HG03558 (cell line): Measurements from ENCODE around the gene EDIL3.

ENCODE experiments used
- ATAC-seq: cut with Tn5 transposase; IDR thresholded peaks from one replicate; pipeline ENCODE4 v1.9.1; 2021; ENCODE audit warnings: moderate number of reproducible peaks; ENCODE audit not compliant: unreplicated experiment; ENCODE audit errors: extremely low read depth

The EDIL3 gene, protein sequence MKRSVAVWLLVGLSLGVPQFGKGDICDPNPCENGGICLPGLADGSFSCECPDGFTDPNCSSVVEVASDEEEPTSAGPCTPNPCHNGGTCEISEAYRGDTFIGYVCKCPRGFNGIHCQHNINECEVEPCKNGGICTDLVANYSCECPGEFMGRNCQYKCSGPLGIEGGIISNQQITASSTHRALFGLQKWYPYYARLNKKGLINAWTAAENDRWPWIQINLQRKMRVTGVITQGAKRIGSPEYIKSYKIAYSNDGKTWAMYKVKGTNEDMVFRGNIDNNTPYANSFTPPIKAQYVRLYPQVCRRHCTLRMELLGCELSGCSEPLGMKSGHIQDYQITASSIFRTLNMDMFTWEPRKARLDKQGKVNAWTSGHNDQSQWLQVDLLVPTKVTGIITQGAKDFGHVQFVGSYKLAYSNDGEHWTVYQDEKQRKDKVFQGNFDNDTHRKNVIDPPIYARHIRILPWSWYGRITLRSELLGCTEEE

DNA sequence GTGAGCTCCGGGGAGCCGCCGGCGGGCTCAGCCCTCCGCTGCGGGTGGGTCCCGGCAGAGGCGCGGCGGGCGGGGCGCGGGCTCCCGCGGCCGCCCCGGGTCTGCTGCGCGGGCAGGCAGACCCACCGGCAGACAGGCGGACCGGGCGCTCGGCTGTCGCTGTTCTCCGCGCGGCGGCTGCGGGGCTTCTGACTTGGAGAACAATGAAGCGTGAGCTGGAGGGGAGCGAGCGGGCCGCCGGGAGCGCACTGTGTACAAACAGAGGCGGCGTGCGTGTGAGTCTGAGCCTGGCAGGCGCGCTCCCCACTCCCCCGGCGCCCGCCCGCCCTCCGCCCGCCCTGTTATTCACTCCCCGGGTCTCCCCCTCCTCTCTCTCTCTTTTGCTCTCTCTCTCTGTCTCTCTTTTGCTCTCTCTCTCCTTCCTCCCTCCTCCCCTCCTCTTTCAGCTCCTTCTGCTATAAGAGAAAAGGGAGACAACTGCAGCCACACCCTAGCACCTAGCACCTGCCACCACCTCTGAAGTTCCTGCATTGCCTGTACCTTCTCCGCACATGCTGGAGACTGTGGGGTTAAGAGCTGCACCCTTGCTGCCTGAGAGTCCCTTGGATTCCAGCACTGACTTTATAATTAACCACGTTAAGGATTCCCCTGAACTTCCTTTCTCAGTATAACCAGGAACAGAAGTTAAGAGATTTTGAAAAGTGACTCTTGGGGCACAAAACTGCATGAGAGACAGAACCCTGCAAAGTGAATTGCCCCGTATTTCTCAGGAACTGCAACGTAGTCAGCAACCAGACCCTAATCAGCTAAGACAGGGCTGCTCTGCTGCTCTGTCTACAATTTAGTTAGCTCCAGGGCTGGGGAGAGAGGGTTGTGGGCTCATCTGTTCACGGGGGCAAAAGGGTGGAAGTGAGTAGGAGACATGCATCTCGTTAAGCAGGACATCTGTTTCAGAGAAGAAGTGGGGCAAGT, at the start of gene EDIL3:
EDIL3 (minus strand) TSS at position 277 of the 972 bp plus-strand sequence. CDS start 506 bp downstream, outside the sequence.
- no peak for ATAC-seq

DNA sequence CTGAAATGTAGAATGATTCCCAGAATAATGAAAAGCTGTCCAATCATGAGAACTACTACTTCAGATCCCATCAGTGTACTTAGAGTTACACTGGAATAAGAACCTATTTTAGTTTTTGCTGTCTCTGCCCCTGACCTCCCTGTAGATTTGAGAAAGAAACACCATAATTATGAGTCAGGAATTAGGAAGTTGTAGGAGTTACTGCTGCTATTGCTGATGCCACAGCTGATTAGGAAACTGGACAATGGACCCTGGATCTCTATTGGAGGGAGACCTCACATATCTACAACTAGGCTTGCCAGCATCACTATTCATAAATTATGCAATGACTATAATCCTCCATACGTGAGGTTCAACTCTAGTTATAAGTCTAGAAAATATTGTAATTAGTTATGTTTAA, 48.8 kb upstream of the EDIL3 start:
- ATAC-seq, result no peak

DNA sequence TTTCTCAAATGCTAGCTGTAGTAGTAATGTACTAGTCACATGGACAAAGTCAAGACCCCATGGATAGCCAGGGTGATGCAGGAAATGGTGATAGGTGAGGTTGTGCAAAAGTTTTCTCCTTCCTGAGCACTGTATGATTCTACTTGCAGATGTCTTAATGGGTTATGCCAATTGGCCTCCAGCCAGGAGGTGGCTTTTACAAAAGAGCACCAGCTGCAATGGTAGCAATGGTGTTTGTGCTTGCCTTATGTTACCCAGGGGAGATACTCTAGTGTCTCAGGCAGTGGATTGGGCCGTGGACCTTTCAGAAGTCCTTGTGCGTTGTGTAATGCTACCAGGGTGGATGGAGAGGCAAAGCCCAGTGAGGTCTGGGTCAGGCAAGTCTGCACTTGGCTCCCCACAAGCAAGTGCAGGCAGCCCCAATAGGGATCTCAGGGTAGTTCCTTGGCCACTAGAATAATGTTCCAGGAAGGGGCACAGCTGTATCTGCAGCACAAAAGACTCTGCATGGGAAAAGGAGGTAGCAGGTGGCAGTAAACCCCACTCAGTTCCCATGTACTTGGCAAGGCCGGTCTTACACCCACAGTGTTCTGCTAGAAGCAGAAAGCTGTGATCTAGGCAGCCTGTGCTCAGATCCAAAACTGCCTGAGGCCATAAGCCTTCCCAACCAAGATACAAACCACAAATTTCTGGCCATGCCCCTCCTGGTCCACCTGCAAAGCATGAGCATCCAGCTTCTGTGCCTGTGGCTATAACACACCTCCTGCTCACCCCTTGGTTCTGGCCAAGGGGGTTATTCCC, 46.4 kb upstream of the EDIL3 start:
- ATAC-seq, result no peak

DNA sequence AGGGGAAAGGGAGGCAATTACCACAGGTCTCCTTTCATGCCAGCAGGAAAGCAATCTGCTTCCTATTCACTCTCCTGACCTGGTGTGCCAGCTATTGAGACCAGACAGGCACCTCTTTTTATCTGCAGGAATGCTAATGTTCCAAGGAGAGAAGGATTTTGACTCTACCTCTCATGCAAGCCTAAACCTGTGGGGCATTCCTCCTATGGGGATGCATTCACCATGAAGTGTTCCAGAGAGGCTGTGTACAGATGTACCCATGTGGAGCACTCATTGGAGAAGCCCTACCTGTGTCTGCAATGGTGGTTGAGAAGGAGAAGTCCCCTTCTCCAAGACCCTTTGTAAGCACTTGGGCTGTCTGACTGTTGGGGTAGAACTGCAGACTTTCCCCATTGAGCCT, 45.4 kb upstream of the EDIL3 start:
- no peak for ATAC-seq

DNA sequence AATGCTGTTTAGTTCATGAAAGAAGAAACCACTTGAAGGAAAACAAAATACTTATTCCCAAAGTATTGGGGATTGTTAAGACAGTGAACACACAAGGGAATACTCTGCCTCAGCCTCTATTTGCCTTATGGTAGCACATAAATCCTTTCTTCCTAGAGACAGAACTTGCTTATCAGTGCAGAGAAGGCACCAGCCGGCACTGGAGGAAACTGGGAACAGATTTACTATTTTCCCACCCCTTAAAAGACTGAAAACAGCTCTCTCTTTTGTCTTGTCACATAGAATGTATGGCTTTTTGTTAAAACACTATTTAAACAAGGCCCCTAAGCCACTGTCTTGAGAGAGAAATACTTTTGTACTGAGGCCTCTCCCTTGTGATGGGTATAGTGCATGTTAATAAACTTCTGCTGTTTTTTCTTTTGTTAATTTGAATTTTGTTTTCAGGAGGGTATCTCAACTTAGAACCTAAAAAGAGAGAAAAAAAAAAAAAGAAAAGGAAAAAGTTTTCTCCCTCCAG, 40.7 kb upstream of the EDIL3 start:
- no peak for ATAC-seq

DNA sequence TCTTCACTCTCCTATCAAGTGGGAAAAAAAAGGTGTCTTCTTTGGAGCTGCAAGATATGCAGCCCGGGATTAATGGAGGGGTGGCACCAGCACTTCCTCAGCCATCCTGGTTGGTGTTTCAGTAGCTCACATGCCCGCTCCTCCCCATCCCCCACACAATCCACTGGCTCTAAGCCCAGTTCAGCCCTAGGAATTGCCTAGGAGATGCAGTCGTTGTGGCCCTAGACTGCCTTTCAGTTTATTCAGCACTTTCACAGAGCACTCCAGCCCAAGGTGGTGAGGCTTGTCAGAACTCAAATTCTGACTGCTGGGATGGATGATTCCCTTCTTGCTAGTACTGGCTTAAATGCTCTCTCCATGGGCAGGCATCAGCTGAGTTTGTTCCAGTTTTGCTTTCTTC, 35.1 kb upstream of the EDIL3 start:
- ATAC-seq, result no peak

DNA sequence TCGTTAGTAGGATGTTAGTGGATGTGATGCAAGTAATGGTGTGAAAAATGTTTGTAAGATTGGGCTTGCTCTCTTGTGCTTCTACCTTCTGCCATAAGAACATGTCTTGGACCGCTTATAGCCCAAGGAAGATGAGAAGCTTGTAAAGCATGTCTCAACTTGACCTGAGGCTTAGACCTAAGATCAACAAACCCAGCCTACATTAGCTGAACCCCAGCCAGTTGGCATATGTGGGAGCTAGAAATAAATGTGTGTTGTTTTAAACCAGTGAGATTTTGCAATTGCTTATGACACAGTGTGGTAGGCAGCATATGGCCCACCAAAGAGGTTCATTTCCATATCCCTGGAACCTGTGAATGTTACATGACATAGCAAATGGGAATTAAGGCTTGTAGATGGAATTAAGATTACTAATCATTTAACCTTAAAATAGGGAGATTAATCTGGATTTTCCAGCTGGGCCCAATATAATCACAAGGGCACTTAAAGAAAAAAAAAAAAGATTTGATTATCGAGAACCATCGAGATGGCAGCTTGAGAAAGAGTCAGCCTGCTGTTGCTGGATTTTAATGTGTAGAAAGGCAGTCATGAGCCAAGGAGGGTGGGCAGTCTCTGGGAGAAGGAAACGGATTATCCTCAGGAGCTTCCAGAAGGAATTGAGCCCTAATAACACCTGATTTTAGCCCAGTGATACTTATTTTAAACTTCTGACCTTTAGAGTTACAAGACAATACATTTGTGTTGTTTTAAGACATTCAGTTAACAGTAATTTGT, 27.3 kb upstream of the EDIL3 start:
- no peak for ATAC-seq

DNA sequence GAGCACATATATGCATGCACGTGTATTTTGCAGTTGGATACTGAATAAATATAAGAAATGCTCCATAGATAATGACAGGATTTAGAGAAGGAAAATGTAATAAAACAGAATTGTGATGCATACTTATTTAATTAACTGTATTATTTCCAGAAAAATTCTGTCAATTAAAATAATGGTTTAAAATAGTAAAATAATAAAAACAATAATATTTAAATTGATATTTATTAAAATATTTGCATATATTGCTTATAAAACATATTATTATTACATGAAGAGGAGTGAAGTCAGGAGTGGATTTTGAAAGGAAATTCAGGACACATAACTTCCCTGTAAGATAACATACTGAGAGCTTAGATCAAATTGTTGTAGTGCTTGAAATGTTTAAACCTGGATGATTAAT, 21.4 kb upstream of the EDIL3 start:
- no peak for ATAC-seq

DNA sequence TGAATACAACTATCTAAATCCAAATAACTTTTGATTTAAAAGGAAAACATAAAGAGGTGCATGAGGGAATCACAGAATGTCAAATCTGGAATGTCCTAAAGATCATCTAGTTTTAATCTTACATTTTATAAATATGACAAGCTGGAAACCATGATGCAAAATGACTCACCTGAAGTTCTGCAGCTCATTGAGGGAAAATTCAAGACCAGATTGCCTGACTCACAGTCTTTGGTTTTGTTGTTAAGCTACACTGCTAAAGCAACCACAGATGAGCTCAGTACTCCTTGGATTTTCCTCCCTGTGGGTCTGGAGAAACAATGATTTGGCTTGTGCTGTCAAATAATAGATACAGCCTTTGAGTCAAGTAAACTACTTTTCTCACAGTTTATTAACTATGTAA, 19.1 kb upstream of the EDIL3 start:
- ATAC-seq, result no peak

DNA sequence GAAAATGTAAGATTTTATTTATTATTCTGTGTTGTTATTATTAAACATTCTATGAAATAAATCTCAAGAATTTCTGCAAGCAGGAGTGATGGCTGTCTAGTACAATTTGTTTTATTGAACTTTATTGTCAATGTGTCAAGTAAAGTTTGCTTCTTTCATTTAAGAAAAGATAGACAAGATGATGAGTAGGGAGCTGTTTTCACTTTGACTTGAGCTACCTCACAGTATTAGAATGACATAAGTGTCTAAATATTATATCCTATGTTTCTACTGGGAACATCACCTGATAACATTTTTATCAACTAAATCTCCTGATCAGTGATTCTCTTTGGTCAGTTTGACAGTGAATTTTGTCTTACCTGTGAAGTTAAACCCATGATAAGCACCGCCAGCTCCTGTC, 12.7 kb upstream of the EDIL3 start:
- ATAC-seq, result no peak

DNA sequence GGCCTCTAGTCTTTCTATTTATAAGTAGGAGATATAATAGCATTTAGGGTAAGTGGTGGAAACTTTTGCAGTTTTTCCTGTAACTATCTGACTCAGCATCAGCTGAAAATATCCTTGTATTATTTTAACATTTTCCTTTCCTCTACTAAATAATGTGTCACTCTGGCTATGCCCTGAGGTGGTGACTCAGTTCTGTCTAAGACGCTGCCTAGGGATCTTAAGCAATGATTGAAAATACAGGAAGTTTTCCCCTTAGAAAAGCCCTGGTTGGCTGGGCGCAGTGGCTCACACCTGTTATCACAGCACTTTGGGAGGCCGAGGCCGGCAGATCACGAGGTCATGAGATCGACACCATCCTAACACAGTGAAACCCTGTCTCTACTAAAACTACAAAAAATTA, 9.3 kb upstream of the EDIL3 start:
- no peak for ATAC-seq

DNA sequence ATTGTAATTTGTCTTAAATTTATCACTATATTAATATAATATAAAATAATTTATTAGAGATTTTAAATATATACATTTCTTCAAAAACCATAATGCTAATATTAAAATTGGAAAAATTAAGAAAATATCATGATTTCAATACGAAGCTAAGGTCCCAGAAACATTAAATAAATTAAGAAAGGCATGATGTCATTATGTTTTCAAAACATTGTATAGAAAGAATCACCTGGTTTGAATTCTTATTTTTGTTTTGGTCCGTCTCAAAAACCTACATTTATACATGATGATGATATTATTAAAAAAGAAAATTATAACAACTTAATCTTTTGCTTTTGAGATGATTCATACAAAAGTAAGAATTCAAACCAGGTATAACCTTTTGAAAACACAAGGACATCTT, 8.2 kb upstream of the EDIL3 start:
- no peak for ATAC-seq

DNA sequence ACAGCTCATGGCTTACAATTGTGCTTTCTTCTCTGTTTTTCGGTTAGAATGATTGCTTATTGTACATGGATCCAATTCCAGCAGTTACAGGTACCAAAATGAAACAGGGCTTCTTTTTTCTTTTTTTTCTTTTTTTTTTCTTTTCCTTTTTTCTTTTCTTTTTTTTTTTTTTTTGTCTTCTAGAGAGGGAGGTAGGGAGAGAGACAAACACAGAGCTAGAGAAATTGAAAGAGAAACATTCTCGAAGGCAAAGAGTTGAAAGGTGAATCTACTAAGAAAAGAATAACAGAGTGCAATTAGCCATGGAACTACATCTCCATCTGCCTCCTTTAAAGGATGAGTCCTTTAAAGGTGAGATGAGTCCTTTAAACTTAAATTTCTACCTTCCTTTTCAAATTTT, 1.0 kb upstream of the EDIL3 start:
- ATAC-seq, result no peak

DNA sequence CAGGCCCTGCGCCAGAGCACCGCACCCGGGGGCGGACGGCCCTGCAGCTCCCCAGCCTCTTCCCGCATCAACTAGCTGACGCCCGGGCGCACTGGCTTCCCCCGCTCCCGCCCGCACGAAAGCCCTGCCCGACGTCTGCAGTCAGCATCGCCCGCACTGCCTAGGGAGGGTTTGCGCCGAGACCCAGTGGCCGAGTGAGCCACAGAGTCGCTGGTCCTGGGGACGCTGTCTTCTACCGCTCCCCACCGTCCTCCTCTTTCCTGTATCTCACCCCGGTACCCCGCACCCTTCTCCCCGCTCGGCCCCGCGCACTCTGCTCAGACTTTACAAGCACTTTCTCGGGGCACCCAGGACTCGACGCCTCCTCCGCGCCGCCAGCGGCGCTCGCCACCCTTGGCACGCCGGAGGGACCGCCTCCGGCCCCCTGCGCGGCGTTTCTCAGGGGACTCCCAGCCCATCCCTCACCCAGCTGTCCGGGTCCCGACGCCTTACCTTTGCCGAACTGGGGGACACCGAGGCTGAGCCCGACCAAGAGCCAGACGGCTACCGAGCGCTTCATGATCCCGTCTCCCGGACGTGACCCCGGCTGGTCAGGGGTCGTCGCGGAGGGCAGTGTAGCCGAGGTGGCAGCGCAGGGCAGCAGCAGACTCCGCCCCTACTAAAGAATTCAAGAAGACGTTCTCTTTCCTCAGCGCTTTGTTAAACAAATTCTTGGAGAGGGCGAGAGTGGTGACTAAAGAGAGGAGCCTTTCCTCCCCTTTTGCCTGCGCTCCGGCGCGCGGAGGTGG, 670 bp downstream of the EDIL3 start:
- no peak for ATAC-seq

DNA sequence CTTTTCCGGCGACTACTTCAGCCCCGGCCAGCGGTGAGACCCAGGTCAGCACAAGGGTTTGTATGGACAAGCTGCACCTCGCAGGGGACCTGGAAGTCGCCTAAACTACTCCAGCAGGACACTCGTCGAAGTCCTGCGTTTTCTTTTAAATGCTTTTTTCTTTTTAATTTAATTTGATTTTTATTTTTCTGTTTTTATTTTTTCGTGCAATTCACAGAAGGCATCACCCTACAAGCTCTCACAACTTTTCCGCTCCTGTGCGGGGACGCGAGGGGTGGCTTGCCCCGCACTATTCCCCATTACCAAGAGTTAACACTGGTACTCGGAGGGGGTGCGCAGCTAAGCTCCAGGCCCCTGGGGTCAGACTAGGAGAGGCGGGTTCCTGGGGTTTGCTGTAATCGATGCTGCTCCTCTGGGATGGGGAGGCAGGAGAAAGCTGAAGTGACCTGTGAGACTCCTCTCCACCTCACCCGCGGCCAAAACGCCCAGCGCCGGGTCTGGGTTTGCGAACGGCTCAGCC, 1.3 kb downstream of the EDIL3 start:
- no peak for ATAC-seq

DNA sequence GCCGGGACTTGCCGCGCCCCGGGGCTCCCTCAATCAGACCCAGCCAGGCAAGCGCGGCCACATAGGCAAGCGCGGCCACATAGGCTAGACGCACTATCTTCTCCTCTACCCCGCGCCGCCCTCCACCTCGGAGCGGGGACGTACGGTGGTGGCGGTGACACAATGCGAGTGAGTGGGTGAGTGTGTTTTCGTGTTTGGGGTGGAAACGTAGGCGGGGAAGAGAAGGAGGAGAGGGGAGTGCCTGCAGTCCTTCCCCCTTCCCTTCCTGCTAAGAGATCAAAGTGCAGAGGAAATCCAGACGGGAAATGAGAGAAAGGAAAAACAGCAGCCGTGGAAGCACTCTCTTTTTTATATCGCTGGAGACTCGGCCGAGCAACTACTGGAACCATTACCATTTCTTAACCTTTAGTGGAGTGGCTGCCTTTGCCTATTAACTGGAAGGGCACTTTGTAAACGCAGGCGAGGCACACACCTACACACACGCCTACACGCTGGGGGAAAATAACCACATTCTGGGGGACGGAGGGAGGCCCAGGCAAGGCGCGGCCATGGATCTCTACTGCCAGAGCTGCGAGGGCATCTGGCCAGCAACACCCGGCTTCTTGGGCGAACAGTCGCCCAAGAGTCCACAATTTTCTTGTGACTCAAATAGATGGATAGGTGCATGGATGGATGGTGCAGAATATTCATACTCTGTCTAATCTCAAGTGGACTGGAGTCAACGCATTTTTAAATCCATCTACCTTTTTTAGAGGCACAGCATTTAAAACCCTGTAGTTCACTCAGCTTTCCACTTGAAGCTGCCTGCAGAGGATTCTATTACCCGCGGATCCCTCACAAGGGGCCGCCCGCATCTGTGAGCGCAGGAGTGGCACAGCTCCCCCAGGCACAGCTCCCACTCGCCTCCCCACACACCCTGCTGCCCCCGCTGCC, 2.1 kb downstream of the EDIL3 start:
- no peak for ATAC-seq
